ENCODE measurements around the gene SLC9A9.

DNA sequence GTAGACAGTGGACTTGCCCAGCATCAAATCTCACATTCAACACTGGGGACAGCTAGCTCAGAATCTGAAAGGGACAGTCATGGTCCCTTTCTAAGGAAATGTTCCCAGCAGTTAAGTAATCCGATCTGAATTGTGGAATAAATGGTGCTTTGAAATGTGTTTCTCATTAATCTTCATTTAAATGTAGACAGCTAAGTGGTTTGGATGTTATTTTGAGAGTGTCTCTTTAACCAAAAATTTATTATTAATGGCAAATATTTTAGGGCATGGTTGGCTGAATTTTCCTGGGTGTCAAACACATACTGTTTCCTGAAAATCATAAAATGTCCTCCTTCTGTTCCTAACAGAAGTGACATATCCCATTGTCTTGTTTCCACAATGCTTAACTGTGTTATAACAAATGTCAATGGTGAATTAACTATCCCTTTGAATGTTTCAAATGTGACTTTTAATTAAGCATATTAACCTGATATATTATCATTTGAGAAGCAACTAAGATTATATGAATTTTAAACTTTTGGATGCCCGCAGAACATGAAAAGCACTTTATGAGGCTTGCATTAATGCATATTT lies 517.9 kb downstream of the SLC9A9 start:
- TF ChIP-seq EZH2 (IDR thresholded peaks at IDR 0.05; ENCODE audit: low read length) = no peak
- TF ChIP-seq, protein P1, sequence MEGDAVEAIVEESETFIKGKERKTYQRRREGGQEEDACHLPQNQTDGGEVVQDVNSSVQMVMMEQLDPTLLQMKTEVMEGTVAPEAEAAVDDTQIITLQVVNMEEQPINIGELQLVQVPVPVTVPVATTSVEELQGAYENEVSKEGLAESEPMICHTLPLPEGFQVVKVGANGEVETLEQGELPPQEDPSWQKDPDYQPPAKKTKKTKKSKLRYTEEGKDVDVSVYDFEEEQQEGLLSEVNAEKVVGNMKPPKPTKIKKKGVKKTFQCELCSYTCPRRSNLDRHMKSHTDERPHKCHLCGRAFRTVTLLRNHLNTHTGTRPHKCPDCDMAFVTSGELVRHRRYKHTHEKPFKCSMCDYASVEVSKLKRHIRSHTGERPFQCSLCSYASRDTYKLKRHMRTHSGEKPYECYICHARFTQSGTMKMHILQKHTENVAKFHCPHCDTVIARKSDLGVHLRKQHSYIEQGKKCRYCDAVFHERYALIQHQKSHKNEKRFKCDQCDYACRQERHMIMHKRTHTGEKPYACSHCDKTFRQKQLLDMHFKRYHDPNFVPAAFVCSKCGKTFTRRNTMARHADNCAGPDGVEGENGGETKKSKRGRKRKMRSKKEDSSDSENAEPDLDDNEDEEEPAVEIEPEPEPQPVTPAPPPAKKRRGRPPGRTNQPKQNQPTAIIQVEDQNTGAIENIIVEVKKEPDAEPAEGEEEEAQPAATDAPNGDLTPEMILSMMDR (optimal IDR thresholded peaks at IDR 0.05 in 1 of 3, IDR thresholded peaks at IDR 0.05 in 1 of 3, conservative IDR thresholded peaks at IDR 0.05 in 1 of 3; ENCODE audit: extremely low read depth in 1 of 3, insufficient read depth in 2 of 3, low read length in 3 of 3) = no peak

All from keratinocyte (primary cell).